NT2/D1 (cell line): ENCODE data around the gene VPREB1.

Experiments used
- SUZ12 ChIP-seq: IDR thresholded peaks from 2 replicates; pipeline ENCODE4 v1.6.1; 2011; ENCODE audit not compliant: insufficient read length, insufficient read depth; ENCODE audit errors: extremely low read depth
- YY1 ChIP-seq: IDR thresholded peaks from 2 replicates; pipeline ENCODE4 v1.6.1; 2011; ENCODE audit not compliant: insufficient read length, insufficient read depth

- TF ChIP-seq SUZ12 (no peak), YY1 (no peak)
These were observed 2.1 kb downstream of the VPREB1 start for GRCh38 chr22:22246706-22247105.
